Panc1 (cell line): Measurements from ENCODE around the gene SNHG17. TPM values are rescaled to one million over a fixed set of nuclear protein-coding genes. Genes with fewer than 3 reads are reported as not detected.

Source experiments
- ATAC-seq: fragments of 200-7000 bp; cut with Tn5 transposase; 2 replicates; pipeline ENCODE4 v1.9.1; 2020; ENCODE audit warnings: mild to moderate bottlenecking, moderate library complexity
- BruUV-seq: library from RNA; stranded (reverse); fragments of 400-500 nt; replicated peaks from 2 replicates; lab custom pipeline; 2021; lab: Mats Ljungman, UMichigan
- CTCF ChIA-PET: fragments of 300-600 bp; sonication (Branson Sonifier 250); formaldehyde crosslinking; loops from one replicate; lab custom pipeline; 2022; ENCODE audit warnings: antibody characterized with exemption; lab: Charles Lee
- POLR2A ChIA-PET: fragments of 300-600 bp; sonication (Branson Sonifier 250); formaldehyde crosslinking; loops from one replicate; lab custom pipeline; 2022; ENCODE audit warnings: antibody characterized with exemption; lab: Charles Lee
- DNase-seq: peaks from one replicate; pipeline ENCODE4 v3.0.0-alpha.2; 2010; ENCODE audit warnings: low read depth, low spot score
- H3K27ac ChIP-seq: 2 replicates; pipeline ENCODE4 v1.5.1; 2011; ENCODE audit warnings: mild to moderate bottlenecking, low read length, inconsistent platforms
- H3K27me3 ChIP-seq: fragments of 200-500 bp; sonication (Bioruptor generic); 2 replicates; pipeline ENCODE4 v1.6.0; 2014; ENCODE audit warnings: low read length, inconsistent platforms; ENCODE audit not compliant: control insufficient read depth, insufficient read depth
- H3K36me3 ChIP-seq: fragments of 200-500 bp; sonication (Bioruptor generic); 2 replicates; pipeline ENCODE4 v1.5.1; 2014; ENCODE audit warnings: inconsistent platforms, mild to moderate bottlenecking, low read length, moderate library complexity; ENCODE audit not compliant: control insufficient read depth, insufficient read depth
- H3K4me1 ChIP-seq: 2 replicates; pipeline ENCODE4 v1.5.1; 2011; ENCODE audit warnings: inconsistent platforms, mild to moderate bottlenecking, low read length, moderate library complexity; ENCODE audit not compliant: control insufficient read depth, insufficient read depth
- H3K4me3 ChIP-seq, 2 experiments: 2 replicates each; pipeline ENCODE4 v1.5.1; 2011 to 2012; ENCODE audit warnings: low read depth in 2 of 2, low read length in 2 of 2, mild to moderate bottlenecking in 2 of 2, inconsistent platforms in 1 of 2, moderate library complexity in 1 of 2
- H3K9me3 ChIP-seq: fragments of 200-500 bp; sonication (Bioruptor generic); 2 replicates; pipeline ENCODE4 v1.5.1; 2014; ENCODE audit warnings: low read depth, mild to moderate bottlenecking, inconsistent platforms, low read length, moderate library complexity; ENCODE audit not compliant: control insufficient read depth, insufficient read depth
- CTCF ChIP-seq: fragments of 450-650 bp; IDR thresholded peaks from 2 replicates; pipeline ENCODE4 v1.5.1; 2017; ENCODE audit warnings: mild to moderate bottlenecking
- POLR2AphosphoS5 ChIP-seq: IDR thresholded peaks from 2 replicates; pipeline ENCODE4 v1.6.1; 2012; ENCODE audit warnings: mild to moderate bottlenecking, low read depth, low read length, moderate library complexity
- REST ChIP-seq, 2 experiments: IDR thresholded peaks; 2 replicates each; pipeline ENCODE4 v1.6.1; 2011 to 2012; ENCODE audit warnings: low read depth in 2 of 2, control low read depth in 1 of 2, low read length in 1 of 2, mild to moderate bottlenecking in 1 of 2, moderate library complexity in 1 of 2; ENCODE audit not compliant: insufficient read depth in 1 of 2
- SIN3A ChIP-seq: IDR thresholded peaks from 2 replicates; pipeline ENCODE4 v1.6.1; 2012; ENCODE audit warnings: low read depth, mild to moderate bottlenecking, low read length, moderate library complexity, borderline replicate concordance; ENCODE audit not compliant: insufficient read depth
- TCF7L2 ChIP-seq: IDR thresholded peaks from 2 replicates; pipeline ENCODE4 v1.6.1; 2011; ENCODE audit warnings: mild to moderate bottlenecking, low read depth, low read length, inconsistent platforms
- in situ Hi-C: cut with HindIII; loops from 2 replicates; pipeline ENCODE4 v1.10.0; 2016; ENCODE audit warnings: low sequenced_read_pairs, low pct_unique_long_range_greater_than_20kb
- intact Hi-C: fragments of 100-400 bp; cut with micrococcal nuclease; formaldehyde crosslinking; loops from one replicate; pipeline ENCODE4 v1.10.0; 2022; ENCODE audit not compliant: unreplicated experiment
- total RNA-seq: library from RNA; stranded (reverse); gene quantifications from one replicate; pipeline ENCODE4 v1.2.1, GENCODE V29; 2021; ENCODE audit not compliant: unreplicated experiment

SNHG17 gene
- total RNA-seq, 1 experiment from 2014 or later, result 60.1 TPM

- no peaks in the 10 kb centered on the region for H3K9me3 ChIP-seq
- DNase-seq, result no peak
- POLR2A ChIA-PET, result no interaction called here
- in situ Hi-C loops (no loop called here), intact Hi-C loops (loop anchor here (5.0 kb wide), 1 partner anchor 173 kb away; no protein-coding TSS in a partner anchor)
- CTCF ChIA-PET, result no interaction called here
- BruUV-seq, result no TSS peak
- H3K4me3 ChIP-seq, result no peak overlapping the region
- no peak overlapping the region for H3K27ac ChIP-seq
- no peak for TF ChIP-seq TCF7L2
- no peak for ATAC-seq
- H3K36me3 ChIP-seq, result no peaks in the 10 kb centered on the region
- H3K27me3 ChIP-seq, result no peaks in the 10 kb centered on the region
- no peaks in the 10 kb centered on the region for H3K4me1 ChIP-seq
Measured at GRCh38 chr20:38405132-38405531, 30.0 kb downstream of the SNHG17 start.

DNA sequence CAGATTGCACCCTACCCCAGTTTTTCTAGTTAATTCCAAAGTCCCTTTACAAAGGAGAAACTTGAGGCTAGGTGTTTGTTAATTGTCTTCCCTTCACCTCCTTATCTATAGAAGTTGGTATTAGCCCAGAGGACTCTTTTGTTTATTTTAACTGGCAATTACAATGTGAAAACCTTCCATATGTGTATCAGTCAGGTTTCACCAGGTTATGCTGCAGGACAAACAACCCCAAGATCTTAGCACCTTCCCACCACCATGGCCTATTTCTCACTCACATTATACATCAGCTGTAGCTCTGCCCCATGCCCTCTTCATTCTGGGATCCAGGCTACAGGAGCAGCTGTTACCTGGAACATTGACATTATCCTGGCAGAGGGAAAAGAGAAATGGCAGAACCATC, 31.1 kb downstream of the SNHG17 start:
- ATAC-seq (no peak), DNase-seq (no peak)
- no peak overlapping the region for H3K4me3 ChIP-seq
- no peak overlapping the region for H3K27ac ChIP-seq
- TF ChIP-seq CTCF (no peak), SIN3A (no peak), POLR2AphosphoS5 (no peak), REST (IDR thresholded peaks at IDR 0.05; ENCODE audit: insufficient read depth in 1 of 2, low read depth in 2 of 2, low read length in 1 of 2) (no peak), TCF7L2 (no peak)
- no peaks in the 10 kb centered on the region for H3K9me3 ChIP-seq
- in situ Hi-C loops (no loop called here), intact Hi-C loops (no loop called here)
- BruUV-seq, result no TSS peak
- no peaks in the 10 kb centered on the region for H3K4me1 ChIP-seq
- H3K27me3 ChIP-seq, result no peaks in the 10 kb centered on the region
- ChIA-PET CTCF (no interaction called here), POLR2A (no interaction called here)
- H3K36me3 ChIP-seq, result no peaks in the 10 kb centered on the region

DNA sequence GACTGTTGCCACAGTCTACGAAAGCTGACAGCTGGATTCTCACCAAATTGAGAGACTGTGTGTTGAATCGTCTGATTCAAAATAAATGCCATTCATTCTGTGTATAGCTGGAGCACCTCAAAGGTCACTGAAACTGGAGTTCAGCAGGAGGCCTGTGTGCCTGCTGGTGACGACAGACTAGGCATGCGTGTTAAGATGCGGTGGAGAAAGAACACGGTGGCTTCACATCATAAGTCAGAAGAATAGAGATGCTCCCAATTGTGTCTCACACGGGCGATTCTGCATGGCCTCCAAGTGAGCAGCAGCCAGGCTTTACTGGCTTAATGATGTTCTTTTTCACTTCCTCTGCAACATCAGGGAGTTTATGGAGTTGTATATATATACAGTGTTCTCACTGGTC, 32.3 kb downstream of the SNHG17 start:
- CTCF ChIA-PET, result interaction anchor here (0.6 kb wide), 1 partner anchor 562 kb away, joined by 4 read pairs; no protein-coding TSS in a partner anchor
- in situ Hi-C loops, result no loop called here
- H3K9me3 ChIP-seq, result no peaks in the 10 kb centered on the region
- no peak overlapping the region for H3K4me3 ChIP-seq
- ATAC-seq, result no peak
- POLR2A ChIA-PET, result no interaction called here
- DNase-seq, result no peak
- TF ChIP-seq SIN3A (no peak), REST (IDR thresholded peaks at IDR 0.05; ENCODE audit: insufficient read depth in 1 of 2, low read depth in 2 of 2, low read length in 1 of 2) (no peak), TCF7L2 (no peak), POLR2AphosphoS5 (no peak), CTCF (no peak)
- intact Hi-C loops, result no loop called here
- H3K27me3 ChIP-seq, result 0 out of 2 replicates have a peak, but pooled peaks cover under 1% of the 10 kb centered on the region
- no peaks in the 10 kb centered on the region for H3K4me1 ChIP-seq
- BruUV-seq, result no TSS peak
- H3K36me3 ChIP-seq, result no peaks in the 10 kb centered on the region
- no peak overlapping the region for H3K27ac ChIP-seq
